SU-DHL-6 (cell line): Measurements from ENCODE around the gene F2RL3.

Source experiments
- H2AFZ ChIP-seq: fragments of 200-600 bp; sonication (generic); 2 replicates; pipeline ENCODE4 v1.6.1; 2014; ENCODE audit warnings: low read depth, mild to moderate bottlenecking, moderate library complexity, mixed read lengths, antibody characterized with exemption, low read length; ENCODE audit not compliant: severe bottlenecking
- H3F3A ChIP-seq: fragments of 200-600 bp; shearing (Covaris generic); 2 replicates; pipeline ENCODE4 v1.6.0; 2016; ENCODE audit warnings: antibody characterized with exemption, mild to moderate bottlenecking; ENCODE audit not compliant: insufficient read depth
- H3K27ac ChIP-seq: fragments of 200-600 bp; sonication (generic); 2 replicates; pipeline ENCODE4 v1.5.1; 2016; ENCODE audit warnings: low read depth, mild to moderate bottlenecking, low read length, moderate library complexity, mixed read lengths
- H3K27me3 ChIP-seq: fragments of 200-600 bp; sonication (generic), shearing (Covaris generic); 2 replicates; pipeline ENCODE4 v1.6.0; 2014; ENCODE audit warnings: mild to moderate bottlenecking, low read length
- H3K36me3 ChIP-seq: fragments of 200-600 bp; sonication (generic); 2 replicates; pipeline ENCODE4 v1.6.1; 2014; ENCODE audit warnings: mild to moderate bottlenecking, low read length, mixed read lengths
- H3K4me2 ChIP-seq: fragments of 300-600, 200-600 bp; shearing (Covaris generic), sonication (generic); 2 replicates; pipeline ENCODE4 v1.6.0; 2014; ENCODE audit warnings: low read length, low read depth, mild to moderate bottlenecking; ENCODE audit not compliant: poor library complexity, severe bottlenecking
- H3K4me3 ChIP-seq: fragments of 200-600 bp; sonication (generic); 2 replicates; pipeline ENCODE4 v1.5.1; 2014; ENCODE audit warnings: antibody characterized with exemption, low read length, mild to moderate bottlenecking, mixed read lengths; ENCODE audit not compliant: insufficient read depth, poor library complexity, severe bottlenecking
- H3K79me2 ChIP-seq: fragments of 200-600 bp; sonication (generic); 2 replicates; pipeline ENCODE4 v1.6.1; 2014; ENCODE audit warnings: mild to moderate bottlenecking, low read length, moderate library complexity; ENCODE audit not compliant: insufficient read depth
- H3K9ac ChIP-seq: fragments of 200-600 bp; sonication (generic); 2 replicates; pipeline ENCODE4 v1.7.0; 2014; ENCODE audit warnings: mild to moderate bottlenecking, low read length
- H3K9me2 ChIP-seq: fragments of 200-600 bp; sonication (generic); replicated peaks from 2 replicates; pipeline ENCODE4 v1.6.1; 2014; ENCODE audit warnings: low read length; ENCODE audit not compliant: insufficient read depth
- H3K9me3 ChIP-seq: fragments of 200-600 bp; sonication (generic); 2 replicates; pipeline ENCODE4 v1.6.1; 2014; ENCODE audit warnings: low read length, mixed read lengths; ENCODE audit not compliant: insufficient read depth
- H4K20me1 ChIP-seq: fragments of 200-600 bp; sonication (generic); 2 replicates; pipeline ENCODE4 v1.6.1; 2014; ENCODE audit warnings: low read depth, mild to moderate bottlenecking, antibody characterized with exemption, low read length, moderate library complexity, mixed read lengths
- CTCF ChIP-seq: fragments of 200-600 bp; sonication (generic); IDR thresholded peaks from one replicate; pipeline ENCODE4 v1.5.1; 2017; ENCODE audit warnings: antibody characterized with exemption, mild to moderate bottlenecking, low read length, moderate library complexity; ENCODE audit not compliant: insufficient read depth, poor library complexity, severe bottlenecking
- EZH2phosphoT487 ChIP-seq: fragments of 200-600 bp; sonication (generic), shearing (Covaris generic); conservative IDR thresholded peaks from 2 replicates; pipeline ENCODE4 v1.6.1; 2018; ENCODE audit warnings: mild to moderate bottlenecking, antibody characterized with exemption, low read length, moderate library complexity, mixed read lengths

F2RL3 gene

GRCh38 chr19:16876904-16877361 lies 11.9 kb upstream of the F2RL3 start:
- Histone ChIP-seq H3K36me3 (no peaks in the 10 kb centered on the region), H4K20me1 (no peaks in the 10 kb centered on the region), H3K4me3 (no peak overlapping the region), H3K9ac (no peak overlapping the region), H3K27ac (no peak overlapping the region), H3K27me3 (no peaks in the 10 kb centered on the region), H3K9me3 (peaks cover 2% of the 10 kb centered on the region; the same call in 1 of the 2 replicates), H3K4me2 (no peak overlapping the region), H3K9me2 (no peaks in the 10 kb centered on the region), H2AFZ (no peak overlapping the region), H3F3A (no peaks in the 10 kb centered on the region), H3K79me2 (no peaks in the 10 kb centered on the region)
- TF ChIP-seq CTCF (no peak), EZH2phosphoT487 (no peak)

GRCh38 chr19:16877581-16877980 lies 11.2 kb upstream of the F2RL3 start:
- no peaks in the 10 kb centered on the region for H4K20me1 ChIP-seq
- no peaks in the 10 kb centered on the region for H3K27me3 ChIP-seq
- no peaks in the 10 kb centered on the region for H3K36me3 ChIP-seq
- no peaks in the 10 kb centered on the region for H3K9me2 ChIP-seq
- H3K9ac ChIP-seq = no peak overlapping the region
- peaks cover 9% of the 10 kb centered on the region; the same call in 1 of the 2 replicates for H3K9me3 ChIP-seq
- no peak overlapping the region for H2AFZ ChIP-seq
- H3K4me2 ChIP-seq = no peak overlapping the region
- no peaks in the 10 kb centered on the region for H3F3A ChIP-seq
- H3K27ac ChIP-seq = no peak overlapping the region
- no peaks in the 10 kb centered on the region for H3K79me2 ChIP-seq
- TF ChIP-seq EZH2phosphoT487 (no peak), CTCF (no peak)
- no peak overlapping the region for H3K4me3 ChIP-seq

GRCh38 chr19:16878181-16878965 lies 10.4 kb upstream of the F2RL3 start:
- Histone ChIP-seq H3K4me3 (no peak overlapping the region), H2AFZ (no peak overlapping the region), H3K9me2 (no peaks in the 10 kb centered on the region), H3K36me3 (no peaks in the 10 kb centered on the region), H3K27me3 (no peaks in the 10 kb centered on the region), H3K79me2 (no peaks in the 10 kb centered on the region), H3K9ac (no peak overlapping the region), H4K20me1 (no peaks in the 10 kb centered on the region), H3K27ac (no peak overlapping the region), H3K4me2 (no peak overlapping the region), H3F3A (no peaks in the 10 kb centered on the region), H3K9me3 (peaks cover 14% of the 10 kb centered on the region; the same call in 1 of the 2 replicates)
- no peak for TF ChIP-seq EZH2phosphoT487
- no peak for TF ChIP-seq CTCF
